ENCODE results near the gene MED13L.

The MED13L gene

GRCh38 chr12:115926037-115926670 is 351.3 kb downstream of the MED13L start:
- no peak for DNase-seq

GRCh38 chr12:115923851-115924250 is 353.6 kb downstream of the MED13L start:
- DNase-seq, result no peak

GRCh38 chr12:115922952-115923564 is 354.4 kb downstream of the MED13L start:
- no peak for DNase-seq

- no peak for DNase-seq
Measured at GRCh38 chr12:115920395-115921183, 356.9 kb downstream of the MED13L start.

GRCh38 chr12:115918763-115919162 is 358.7 kb downstream of the MED13L start:
- no peak for DNase-seq

DNA sequence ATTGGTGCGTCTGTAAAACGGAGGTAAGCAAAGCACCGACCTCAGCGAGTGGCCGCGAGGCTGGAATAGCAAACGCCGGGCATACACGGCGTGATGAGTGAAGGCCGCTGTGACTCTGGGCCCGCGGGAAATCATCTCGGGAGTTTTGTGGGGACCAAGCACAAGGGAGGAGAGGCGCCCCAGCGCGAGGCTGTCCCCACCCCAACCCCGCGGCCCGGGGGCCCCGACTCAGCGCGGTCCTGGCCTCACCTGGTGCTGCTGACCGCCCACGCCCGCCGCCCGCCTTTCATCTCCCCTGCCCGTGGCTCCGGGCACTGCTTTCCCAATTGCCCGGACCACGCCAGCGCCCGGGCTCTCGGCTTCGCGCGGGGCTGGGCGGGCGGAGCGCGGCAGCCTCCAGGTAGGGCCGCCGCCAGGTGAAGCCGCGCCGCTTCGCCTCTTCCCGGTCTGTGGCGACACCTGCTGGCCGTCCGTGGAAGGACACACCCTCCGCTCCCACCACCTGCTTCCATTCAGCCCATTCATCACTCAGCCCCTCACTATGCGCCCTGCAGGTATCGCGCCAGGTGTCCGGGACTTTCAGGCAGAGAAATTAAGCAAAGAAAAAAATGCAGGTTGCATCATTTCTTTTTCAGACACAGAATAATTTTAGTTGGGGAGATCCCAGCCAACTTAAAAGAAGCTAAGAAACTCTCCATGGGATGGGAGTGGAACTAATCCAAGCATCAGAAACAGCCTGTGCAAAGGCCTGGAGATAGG is 360.4 kb downstream of the MED13L start:
- peak; percentile 85 for DNase-seq

GRCh38 chr12:115914122-115914521 is 363.4 kb downstream of the MED13L start:
- DNase-seq, result no peak

DNA sequence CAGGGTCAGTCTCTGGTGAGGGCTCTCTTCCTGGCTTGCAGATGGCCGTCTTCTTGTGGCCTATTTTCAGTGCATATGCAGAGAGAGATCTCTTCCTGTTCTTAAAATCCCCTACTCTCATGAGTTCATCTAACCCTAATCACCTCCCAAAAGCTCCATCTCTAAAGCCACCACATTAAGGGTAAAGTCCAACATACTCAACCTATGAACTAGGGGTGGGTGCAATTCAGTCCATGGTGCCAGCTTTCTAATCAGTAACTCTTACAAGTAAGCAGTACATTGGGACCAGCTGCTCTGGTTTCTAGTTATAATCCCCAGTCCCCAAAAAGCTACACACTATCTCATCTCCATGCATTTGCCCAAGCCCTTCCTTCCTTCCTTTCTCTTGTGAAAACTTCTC is 365.1 kb downstream of the MED13L start:
- DNase-seq, result no peak

GRCh38 chr12:115911360-115911759 is 366.1 kb downstream of the MED13L start:
- no peak for DNase-seq

DNA sequence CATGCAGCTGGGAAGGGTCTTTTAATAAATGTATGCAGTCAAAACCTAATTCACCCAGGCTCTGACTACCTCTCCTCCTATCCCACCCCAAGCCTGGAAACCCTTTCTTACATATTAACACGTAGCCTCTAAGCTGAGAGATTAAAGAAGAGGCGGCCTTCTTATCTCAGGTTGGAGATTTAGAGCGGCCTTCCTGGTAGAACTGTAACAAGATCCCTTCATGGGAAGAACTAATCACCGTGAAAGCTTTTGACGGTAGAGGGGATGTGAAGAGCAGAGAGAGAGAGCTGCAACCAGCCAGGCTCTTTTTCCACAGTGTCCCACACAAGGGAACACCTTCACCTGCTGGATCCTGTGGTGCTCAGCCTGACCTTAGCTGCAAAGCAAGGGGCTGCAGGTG is 367.4 kb downstream of the MED13L start:
- DNase-seq, result no peak
